Ureter (tissue), 1 donor: Measurements from ENCODE around the gene CCDC9. TPM values are rescaled to one million over a fixed set of nuclear protein-coding genes. Genes with fewer than 3 reads are reported as not detected.
"Not testable (repeated sequence)": the region's sequence is repeated elsewhere in the genome, so short reads cannot be mapped to it uniquely, and the experiment has no call there.

Experiments
- DNase-seq: peaks from one replicate; pipeline ENCODE4 v3.0.0-alpha.2; 2020; ENCODE audit warnings: low spot score
- total RNA-seq: library from RNA; stranded (reverse); gene quantifications from one replicate; pipeline ENCODE4 v1.2.4, GENCODE V29; 2023
- donor health status: DM: yes; HTN: yes; CAD: no.

CCDC9 gene
- total RNA-seq, 1 donor from 2014 or later: 37.2 TPM

GRCh38 chr19:47232422-47233211, 23.7 kb upstream of the CCDC9 start:
- no peak for DNase-seq

DNA sequence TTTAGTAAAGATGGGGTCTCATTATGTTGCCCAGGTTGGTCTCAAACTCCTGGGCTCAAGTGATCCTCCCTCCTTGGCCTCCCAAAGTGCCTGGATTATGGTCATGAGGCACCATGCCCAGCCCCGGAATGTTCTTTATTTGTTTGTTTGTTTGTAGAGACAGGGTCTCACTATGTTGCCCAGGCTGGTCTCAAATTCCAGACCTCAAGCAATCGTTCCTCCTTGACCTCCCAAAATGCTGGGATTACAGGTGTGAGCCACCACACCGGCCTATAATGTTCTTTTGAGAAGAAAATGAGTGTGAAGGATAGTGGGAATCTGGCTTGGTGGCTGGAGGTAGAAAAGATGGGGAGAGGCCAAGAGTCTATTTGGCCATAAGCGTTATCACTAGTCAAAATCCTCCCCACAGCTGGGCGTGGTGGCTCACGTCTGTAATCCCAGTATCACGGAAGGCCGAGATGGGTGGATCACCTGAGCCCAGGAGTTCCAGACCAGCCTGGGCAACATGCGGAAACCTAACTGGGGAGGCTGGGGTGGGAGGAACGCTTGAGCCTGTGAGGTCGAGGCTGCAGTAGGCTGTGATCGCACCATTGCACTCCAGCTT, 20.2 kb upstream of the CCDC9 start:
- DNase-seq: no peak

DNA sequence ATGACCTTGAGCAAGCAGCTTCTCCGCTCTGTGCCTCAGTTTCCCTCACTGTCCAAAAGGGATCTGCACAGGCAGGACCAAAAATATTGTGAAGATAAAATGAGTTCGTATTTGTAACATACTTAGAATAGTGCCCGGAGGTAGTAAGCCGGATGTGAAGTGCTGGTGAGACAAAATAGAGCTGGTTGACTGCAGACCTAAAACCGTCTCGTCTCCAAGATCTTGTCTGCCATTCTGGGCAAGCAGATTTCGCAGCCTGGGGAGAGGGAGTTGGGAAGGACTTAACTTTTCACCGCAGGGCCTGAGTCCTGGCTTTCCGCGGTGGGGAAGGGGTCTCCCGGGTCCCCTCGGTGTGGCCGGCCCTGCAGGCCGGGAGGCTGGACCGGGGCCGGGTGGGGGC, 17.2 kb upstream of the CCDC9 start:
- DNase-seq: no peak

GRCh38 chr19:47239610-47240296, 16.6 kb upstream of the CCDC9 start:
- no peak for DNase-seq

- no peak for DNase-seq
These were observed 15.8 kb upstream of the CCDC9 start for GRCh38 chr19:47240556-47240955.

- DNase-seq: peak; percentile 83
These were observed 15.1 kb upstream of the CCDC9 start for GRCh38 chr19:47240996-47241918.

GRCh38 chr19:47241919-47242577, 14.3 kb upstream of the CCDC9 start:
- DNase-seq: no peak

DNA sequence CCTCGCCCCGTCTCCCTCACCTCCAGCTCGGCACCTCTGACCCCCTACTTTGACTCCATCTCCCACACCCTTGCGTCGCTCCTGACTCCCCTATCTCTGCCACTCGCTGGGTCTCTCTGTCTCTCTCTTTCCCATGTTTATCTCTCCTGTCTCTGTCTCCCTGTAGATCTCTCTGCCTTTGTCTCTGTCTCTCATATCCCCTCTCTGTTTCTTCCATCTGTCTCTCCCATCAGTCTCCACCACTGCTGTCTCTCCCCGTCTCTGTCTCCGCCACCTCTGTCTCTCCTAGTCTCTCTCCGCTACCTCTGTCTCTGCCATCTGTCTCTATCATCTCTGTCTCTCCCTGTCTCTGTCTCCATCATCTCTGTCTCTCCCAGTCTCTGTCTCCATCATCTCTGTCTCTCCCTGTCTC, 13.0 kb upstream of the CCDC9 start:
- no peak for DNase-seq

- peak; percentile 92 for DNase-seq
These were observed 12.4 kb upstream of the CCDC9 start for GRCh38 chr19:47243776-47244547.

DNA sequence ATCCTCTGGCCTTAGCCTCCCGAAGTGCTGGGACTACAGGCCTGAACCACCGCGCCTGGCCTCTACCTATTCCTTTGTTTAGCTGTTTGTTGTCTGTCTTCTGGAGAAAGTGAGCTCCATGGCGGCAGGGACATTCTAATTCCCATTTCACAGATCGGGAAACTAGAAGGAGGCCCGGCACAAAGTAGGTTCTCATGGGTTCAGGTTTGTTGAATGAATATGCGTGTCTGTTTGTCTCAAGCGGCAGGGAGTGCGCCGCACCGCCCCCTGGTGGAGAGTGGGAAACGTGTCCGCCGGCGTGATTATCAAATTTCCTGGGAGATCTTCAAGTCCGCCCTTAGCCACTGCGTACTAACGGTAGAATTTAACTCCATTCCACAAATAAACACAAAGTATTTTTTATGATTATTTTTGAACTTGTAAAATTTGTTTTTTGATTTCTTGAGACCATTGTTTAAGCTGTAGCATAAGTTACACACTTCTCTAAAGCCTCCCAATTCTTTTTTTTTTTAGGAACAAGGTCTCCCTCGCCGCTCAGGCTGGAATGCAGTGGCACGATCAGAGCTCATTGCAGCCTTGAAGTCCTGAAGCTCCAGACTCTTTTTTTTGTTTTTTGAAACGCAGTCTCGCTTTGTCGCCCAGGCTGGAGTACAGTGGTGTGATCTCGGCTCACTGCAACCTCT, 8.9 kb upstream of the CCDC9 start:
- DNase-seq: no peak

DNA sequence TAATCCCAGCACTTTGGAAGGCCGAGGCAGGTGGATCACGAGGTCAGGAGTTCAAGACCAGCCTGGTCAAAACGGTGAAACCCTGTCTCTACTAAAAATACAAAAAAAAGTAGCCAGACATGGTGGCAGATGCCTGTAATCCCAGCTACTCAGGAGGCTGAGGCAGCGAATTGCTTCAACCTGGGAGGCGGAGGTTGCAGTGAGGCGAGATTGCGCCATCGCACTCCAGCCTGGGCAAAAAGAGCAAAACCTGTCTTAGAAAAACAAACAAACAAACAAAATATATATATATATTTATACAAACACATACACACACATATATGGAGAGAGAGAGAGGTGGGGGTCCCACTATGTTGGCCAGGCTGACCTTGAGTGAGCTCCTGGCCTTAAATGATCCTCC, 3.3 kb upstream of the CCDC9 start:
- not testable (repeated sequence) for DNase-seq

GRCh38 chr19:47253467-47253881, 2.9 kb upstream of the CCDC9 start:
- DNase-seq: no peak

DNA sequence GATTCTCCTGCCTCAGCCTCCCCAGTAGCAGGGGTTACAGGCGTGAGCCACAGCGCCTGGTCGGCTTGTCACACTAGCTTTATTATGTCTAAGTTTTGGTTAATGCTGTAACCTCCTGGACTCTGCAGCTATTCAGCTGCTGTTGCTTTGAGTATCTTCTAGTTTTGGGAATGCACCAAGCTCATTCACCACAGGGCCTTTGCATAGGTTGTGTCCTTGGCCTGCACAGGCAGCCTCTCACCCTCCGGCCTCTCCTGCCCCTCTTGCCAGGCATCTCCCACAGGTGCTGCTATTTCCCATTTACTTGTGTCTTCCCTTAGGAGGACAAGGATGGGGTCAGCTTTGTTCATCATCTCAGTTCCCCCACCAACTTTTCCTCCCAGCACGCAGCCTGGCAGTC, 2.4 kb upstream of the CCDC9 start:
- DNase-seq: no peak

GRCh38 chr19:47256693-47257410, 527 bp downstream of the CCDC9 start:
- peak; percentile 100 for DNase-seq

DNA sequence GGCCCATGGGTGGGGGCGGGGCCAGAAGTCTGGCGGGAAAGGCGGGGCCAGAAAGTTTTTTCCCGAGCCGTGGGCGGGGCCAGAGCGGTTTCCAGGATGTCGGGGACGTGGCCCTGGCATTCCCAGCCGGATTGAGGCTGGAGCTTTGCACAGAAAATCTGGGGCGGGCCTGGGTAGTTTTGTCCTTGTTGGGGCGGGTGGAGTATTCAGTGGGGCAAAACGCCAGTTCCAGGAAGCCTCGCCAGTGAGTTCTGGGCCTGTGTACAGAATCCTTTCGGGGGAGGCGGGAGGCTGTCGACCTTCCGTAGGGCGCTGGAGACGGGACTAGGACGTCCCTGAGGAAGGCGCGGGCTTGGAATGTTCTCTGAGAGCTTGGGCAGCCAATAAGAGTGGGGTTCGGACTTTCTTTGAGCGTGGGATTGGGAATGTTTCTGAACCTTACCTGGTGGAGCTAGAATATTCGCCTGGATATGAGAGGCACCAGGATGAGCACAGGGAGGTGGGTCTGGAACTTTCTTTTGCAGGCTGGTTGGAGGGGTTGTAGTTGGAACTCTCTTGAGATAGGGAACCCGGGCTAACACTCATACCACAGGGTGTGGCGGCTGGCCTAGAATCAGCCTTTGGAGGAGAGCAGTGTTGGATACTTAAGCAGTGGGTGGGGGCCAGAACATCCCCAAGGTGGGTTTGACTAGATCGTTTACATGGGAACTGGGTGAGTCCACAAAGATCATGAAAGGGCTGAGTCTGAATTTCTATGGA, 1.3 kb downstream of the CCDC9 start:
- no peak for DNase-seq

DNA sequence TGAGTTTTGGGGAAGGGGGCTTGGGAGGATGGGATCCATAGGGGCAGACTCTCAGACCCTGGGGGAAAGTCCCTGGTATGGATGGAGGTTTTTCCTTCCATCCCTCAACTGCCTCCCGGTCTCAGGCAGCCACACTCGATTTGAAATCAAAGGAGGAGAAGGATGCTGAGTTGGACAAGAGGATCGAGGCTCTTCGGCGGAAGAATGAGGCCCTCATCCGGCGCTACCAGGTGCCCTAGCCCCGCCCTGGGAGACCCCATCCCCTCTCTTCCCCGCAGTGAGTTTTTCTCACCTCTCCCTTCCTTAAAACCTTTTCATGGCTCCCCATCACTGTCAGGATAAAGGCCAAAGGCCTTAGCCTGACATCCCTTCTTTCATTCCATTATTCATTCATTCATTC, 2.1 kb downstream of the CCDC9 start:
- no peak for DNase-seq

GRCh38 chr19:47258895-47259555, 2.7 kb downstream of the CCDC9 start:
- DNase-seq: no peak

- DNase-seq: no peak
These were observed 4.2 kb downstream of the CCDC9 start for GRCh38 chr19:47260476-47260875.
